DMS79 (cell line): ENCODE measurements around the gene CTNNA1.
A peak's percentile ranks its signal among the peaks of the same experiment; 100 is the strongest.
"Not testable (repeated sequence)": the region's sequence is repeated elsewhere in the genome, so short reads cannot be mapped to it uniquely, and the experiment has no call there.

ENCODE experiments used
- DNase-seq: peaks from one replicate; lab custom pipeline; 2025; lab: John Stamatoyannopoulos, UW

Gene CTNNA1

DNA sequence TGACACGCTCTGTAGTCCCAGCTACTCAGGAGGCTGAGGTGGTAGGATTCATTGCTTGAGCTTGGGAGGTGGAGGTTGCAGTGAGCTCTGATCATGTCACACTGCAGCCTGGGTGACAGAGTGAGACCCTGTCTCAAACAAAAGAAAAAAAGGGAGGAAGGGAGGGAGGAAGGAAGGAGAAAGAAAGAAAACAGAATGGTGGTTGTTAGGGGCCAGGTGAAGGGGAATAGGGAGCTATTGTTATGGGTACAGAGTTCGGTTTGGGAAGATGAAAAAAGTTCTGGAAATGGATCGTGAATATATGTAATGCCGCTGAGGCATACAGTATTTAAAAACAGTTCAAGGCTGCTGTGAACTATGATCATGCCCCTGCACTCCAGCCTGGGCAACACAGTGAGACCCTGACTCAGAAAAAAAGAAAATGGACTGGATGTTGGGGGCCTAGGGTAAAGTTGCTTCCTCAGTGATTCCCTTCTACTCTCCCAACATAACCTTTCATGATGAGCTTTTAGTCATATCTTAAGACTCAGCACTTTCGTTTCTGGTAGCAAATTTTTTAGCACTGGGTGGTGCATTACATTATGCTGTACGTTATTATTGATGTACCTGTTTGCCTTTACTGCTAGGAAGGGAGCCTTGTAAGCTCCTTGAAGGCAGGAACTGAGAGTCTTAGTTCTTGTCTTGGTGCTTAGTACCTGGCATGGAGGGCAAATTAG lies 4.0 kb downstream of the CTNNA1 start:
- DNase-seq: no peak

DNA sequence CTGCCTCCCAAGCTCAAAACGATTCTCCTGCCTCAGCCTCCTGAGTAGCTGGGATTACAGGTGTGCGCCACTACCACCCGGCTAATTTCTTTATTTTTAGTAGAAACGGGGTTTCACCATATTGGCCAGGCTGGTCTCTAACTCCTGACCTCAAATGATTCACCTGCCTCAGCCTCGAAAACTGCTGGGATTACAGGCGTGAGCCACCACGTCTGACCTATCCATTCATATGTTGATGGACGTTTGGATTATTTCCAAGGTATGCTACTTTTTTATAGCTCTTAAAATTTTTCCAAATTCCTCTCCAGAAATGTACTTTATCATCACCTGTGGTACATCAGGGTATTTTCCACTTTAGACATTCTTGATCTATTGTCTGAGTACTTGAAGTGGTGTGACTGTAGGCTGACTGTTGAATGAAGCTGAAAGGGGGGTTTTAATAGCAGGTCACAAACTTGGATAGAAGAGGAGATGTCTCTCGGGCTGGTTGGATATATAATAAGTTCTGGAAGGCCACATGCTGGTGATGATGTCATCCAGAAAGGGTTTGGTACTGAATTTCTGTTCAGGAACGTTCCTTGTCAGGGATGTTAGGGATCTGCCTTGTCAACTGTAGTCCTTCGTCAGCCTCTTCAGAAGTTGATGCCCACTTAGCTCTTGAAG lies 7.4 kb downstream of the CTNNA1 start:
- DNase-seq: peak; percentile 11

DNA sequence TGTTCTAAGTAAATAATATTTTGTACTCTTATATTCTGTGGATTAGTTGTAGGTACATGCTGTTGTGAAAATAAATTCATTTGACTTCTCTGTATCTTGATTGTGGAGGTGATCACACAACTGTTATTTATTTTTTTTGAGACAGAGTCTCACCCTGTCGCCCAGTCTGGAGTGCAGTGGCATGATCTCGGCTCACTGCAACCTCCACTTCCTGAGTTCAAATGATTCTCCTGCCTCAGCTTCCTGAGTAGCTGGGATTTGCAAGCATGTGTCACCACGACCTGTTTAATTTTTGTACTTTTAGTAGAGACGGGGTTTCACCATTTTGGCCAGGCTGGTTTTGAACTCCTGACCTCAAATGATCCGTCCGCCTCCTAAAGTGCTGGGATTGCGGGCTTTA lies 7.9 kb downstream of the CTNNA1 start:
- not testable (repeated sequence) for DNase-seq

DNA sequence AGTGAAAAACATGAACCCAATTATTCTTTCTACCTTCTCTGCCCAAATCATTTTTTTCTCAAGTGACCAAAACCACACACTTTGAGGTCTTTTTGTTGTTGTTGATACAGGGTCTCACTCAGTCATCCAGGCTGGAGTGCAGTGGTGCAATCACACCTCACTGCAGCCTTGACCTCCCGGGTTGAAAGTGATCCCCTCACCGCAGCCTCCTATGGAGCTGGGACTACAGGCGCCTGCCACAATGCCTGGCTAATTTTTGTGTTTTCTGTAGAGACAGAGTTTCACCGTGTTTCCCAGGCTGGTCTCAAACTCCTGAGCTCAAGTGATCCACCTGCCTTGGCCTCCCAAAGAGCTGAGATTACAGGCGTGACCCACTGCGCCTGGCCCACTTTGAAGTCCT lies 8.4 kb downstream of the CTNNA1 start:
- DNase-seq: not testable (repeated sequence)

DNA sequence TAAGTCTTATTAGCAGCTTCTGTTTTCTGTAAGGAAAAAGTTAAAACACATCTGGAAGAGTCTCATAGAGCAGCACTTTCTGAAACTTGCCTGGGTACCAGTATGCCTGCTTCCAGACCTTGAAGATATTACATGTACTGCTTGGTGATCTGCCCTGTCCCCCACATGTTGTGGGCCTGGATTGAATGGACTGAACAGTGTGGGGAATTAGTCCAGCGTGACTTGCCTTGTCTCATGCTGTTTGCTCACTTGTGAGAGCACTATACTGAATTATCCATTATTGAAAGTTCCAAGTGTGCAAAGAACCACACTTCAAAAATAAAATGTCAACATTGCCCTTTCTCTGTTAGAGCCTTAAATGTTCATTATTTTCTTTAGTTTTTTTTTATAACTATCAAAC lies 8.9 kb downstream of the CTNNA1 start:
- DNase-seq: no peak

DNA sequence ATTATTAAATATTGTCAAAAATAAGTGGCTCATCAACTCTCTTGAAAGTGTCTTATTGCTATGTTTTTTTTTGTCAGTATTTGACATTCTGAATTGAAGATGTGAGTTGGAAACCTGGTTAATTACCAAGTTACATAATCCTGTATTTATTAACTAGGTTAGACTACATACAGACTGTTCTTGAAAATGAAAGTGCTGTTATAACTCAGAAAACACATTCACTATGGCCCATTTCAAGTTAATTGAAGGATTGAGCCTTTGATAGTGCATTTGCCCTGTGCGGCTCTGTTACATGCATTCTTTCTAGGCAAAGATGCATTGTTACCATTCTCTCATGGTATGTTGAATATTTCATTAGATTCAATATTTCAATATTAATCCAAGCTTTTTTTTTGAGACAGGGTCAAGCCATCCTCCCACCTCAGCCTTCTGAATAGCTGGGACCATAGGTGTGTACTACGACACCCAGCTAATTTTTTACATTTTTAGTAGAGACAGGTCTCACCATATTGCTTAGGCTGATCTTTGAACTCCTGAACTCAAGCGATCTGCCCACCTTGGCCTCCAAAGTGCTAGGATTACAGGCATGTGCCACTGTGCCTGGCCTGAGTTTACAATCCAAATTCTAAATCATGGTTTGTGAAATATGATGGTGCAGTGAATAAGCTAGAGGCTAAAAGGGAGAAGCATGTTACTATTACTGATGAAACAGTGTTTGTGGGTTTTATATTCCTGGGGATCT lies 10.0 kb downstream of the CTNNA1 start:
- no peak for DNase-seq

DNA sequence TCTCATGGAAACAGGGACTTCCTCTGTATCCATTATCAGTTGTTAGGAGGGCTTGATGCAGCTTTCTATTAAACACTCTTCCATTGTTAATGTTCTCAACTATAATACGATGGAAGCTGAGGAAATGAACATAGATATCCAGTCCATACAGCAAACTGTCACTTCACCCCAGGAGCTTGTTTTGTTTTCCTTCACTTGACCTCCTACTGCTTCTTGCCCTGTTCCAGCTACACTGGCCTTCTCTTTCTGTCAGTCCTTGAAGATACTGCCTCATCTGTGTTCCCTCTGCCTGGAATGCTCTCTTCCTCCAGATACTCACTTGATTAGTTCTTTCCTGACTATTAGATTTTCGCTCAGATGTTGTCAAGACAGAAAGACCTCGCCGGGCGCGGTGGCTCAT lies 17.1 kb downstream of the CTNNA1 start:
- no peak for DNase-seq

DNA sequence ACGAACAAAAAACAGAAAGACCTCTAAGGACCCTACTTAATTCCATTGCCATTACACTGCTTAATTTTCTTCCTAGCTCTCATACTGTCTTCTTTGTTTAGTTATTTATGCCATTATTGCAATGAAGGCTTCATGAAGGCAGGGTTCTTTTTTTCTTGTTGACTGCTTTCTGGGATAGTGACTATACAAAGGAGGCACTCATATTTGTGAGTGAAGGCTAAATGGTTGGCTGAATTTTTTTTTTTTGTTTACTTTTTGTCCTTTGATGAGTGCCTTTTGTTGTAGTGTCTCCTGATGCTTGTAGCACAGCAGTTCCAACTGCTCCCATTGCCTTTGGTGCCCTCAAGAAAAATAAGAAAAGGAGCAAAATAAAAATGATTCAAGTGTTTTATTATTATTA lies 17.8 kb downstream of the CTNNA1 start:
- DNase-seq: no peak

DNA sequence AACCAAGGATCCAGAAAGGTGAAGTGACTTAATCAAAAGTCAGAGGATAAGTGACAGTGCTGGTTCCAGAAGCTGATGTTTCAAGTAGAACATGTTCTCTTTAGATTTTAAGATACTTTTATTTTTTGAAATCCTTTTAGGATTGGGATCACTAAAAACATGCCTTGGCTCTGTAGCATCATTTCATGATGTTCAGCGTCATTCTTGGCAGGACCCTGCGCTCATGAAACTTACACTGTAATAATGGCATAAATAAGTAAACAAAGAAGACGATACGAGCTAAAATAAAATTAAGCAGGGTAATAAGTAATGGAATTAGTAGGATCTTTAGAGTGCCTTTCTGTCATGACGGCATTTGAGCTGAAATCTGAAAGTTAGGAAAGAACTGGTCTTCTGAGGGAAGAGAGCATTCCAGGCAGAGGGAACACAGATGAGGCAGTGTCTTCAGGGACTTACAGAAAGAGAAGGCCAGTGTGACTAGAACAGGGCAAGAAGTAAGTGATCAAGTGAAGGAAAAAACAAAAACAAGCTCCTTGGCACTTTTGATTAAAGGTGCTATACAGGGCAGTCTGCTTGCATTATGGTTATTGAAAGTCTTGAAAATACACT lies 19.9 kb downstream of the CTNNA1 start:
- DNase-seq: no peak

DNA sequence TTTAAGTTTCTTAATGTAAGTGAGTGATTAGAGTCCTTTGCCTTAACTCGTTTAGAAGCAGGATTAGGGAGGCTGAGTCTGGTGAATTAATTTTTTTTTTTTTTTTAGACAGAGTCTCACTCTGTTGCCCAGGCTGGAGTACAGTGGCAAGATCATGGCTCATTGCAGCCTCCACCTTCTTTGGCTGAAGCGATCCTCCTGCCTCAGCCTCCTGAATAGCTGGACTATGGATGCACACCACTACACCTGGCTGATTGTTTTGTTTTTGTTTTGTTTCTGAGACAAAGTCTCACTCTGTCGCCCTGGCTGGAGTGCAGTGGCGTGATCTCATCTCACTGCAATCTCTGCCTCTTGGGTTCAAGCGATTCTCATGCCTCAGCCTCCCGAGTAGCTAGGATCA lies 20.4 kb downstream of the CTNNA1 start:
- DNase-seq: not testable (repeated sequence)

DNA sequence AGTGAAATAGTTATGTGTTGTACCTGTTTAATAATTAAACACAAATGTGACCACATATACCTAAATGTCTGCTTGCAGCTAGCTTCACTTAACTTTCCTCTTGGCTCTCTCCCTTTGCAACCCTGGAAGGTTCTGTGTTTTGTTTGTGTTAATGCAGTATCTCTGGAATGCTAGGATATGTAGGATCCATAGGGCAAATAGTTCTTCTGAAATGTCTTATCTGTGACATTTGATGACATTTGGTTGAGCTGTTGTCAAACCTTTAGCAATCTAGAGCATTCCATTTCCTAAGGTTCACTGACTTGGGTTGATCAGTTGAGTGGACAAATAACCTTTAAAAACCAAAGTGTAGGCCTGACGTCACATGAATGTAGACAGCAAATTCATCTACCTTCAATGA lies 21.8 kb downstream of the CTNNA1 start:
- DNase-seq: no peak

DNA sequence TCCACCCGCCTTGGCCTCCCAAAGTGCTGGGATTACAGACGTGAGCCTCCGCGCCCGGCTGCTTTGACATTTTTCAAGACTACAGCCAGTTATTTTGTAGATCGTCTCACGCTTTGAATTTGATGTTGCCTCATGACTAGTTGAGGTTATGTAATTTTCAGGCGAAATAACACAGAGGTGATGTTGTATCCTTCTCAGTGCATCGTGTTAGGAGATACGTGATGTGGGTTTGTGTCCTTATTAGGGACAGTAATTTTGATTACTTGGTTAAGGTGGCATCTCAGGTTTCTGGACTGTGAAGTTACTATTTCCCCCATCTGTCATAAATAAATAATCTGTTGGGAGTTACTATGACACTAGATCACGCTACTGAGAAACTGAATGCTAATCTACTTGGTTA lies 25.0 kb downstream of the CTNNA1 start:
- no peak for DNase-seq

DNA sequence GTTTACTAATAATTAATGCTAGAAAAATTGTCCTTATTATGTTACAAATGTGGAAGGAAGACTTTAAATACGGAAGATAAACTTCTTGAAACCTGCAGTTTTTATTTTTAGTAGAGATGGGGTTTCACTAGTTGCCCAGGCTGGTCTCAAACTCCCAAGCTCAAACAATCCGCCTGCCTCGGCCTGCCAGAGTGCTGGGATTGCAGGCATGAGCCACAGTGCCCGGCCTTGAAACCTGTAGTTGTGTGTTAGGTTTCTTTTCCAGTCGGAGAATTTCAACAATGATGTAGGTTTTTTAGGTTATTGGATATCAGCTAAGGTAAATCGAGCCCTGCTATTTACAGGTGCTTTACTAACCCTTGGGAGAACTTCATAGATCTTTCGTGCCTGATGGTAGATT lies 30.8 kb downstream of the CTNNA1 start:
- DNase-seq: no peak

DNA sequence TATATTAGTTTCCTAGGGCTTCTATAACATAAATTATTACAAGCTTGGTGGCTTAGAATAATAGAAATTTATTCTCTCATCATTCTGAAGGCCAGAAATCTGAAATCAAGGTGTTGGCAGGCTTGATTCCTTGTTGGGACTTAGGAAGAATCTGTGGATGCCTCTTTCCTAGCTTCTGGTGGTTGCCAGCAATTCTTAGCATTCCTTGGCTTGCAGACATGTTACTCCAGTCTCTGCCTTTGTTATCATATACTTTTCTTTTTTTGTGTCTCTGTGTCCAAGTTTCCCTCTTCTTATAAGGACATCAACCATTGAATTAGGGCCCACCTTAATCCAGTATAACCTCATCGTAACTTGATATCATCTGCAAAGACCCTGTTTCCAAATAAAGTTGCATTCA lies 31.4 kb downstream of the CTNNA1 start:
- DNase-seq: no peak

DNA sequence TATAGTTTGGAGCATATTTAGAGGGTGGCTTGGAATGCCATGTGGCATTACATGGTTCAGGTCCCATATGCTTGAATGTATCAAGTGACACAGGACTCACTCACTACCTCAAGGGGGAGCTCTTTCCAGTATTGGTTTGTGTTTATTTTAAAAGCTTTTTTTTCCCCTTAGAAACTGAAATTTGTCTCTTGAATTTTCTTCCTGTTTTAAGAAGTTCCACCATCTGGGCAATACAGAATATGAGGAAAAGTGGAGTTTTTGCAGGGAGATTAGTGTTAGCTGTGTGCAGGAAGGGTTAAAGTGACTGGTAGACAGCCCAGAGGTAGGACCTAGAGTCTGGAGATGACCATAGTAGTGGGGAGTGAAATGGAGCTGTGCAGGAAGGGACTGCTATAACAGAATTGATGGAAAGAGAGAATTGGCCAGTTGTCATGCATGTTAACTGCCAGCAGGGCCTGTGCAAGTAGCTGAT lies 36.6 kb downstream of the CTNNA1 start:
- DNase-seq: no peak

DNA sequence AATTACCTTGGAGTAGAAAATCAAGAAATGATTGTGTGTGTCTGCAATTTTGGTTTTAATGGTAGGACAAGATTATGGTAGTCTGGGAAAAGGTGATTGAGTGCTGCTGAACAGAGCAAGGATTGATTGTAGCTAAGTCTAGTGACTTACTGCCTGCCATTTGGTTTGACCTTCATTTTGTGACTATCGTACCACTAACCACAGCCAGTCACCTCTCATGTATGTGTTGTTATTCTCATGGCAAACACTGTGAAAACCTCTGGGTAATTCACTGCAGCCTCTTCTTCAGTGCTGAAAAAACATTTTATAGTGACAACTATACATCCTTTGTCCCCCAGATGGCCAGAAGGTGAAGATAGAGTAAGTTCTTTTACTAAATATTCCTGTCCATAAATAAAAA lies 37.5 kb downstream of the CTNNA1 start:
- no peak for DNase-seq

DNA sequence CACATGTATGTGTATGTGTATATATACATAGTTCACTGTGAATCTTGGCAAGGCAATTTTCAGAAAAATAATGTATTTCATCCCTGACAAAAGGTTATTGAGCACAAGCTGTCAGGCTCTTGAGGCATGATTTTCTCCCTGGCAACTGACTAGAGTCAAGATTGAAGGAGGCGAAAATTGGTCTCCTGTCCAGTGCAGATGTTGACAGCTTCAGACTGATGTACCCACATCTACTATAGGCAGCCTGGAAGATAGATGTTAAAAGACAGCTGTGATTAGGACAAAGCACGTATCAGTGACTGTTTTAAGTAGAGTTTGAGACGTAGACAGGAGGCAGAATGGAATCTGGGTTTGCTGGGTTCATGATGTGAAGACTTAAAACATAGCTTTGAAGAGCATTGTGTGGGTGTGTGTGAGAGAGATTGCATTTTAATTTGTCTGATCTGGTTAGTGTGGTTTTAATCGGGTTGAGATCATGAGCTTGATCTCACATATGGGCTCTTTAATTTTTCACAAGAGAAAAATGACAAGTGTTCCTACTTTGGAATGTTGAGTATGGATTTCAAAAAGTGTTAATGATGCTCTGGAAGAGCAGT lies 39.1 kb downstream of the CTNNA1 start:
- DNase-seq: no peak

DNA sequence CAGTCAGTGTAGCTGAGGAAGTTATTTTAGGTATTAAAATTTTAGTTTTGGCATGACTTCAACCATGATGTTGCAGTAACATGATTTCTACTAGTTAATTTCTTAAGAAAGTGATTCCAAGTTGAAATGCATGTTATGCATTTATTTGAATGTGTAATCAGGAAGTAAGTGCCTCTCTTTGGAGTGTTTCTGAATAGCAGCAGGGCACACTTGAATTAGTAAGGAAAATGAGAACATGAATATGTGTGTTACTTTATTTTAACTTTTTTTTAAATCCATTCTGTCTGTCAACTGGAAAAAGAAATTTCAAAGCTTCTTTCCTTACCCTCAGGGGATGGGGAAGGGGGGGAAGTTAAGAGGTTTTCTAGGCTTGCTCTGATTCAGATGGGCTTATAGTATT lies 40.4 kb downstream of the CTNNA1 start:
- no peak for DNase-seq

DNA sequence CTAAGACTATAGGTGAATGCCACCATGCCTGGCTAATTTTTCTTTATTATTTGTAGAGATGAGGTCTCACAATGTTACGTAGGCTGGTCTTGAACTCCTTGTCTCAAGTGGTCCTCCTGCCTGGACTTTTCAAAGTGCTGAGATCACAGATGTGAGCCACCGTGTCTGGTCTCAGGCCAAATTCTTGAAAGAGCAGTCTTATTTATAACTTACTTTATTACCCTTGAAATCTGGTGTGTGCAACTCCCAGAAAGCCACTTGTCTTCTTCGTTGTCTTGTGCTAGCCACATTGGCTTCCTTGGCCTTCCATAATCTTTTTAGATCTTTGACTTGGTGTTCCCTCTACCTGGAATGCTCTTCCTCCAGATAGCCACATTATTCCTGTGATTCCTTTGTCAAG lies 50.1 kb downstream of the CTNNA1 start:
- peak; percentile 2 for DNase-seq

DNA sequence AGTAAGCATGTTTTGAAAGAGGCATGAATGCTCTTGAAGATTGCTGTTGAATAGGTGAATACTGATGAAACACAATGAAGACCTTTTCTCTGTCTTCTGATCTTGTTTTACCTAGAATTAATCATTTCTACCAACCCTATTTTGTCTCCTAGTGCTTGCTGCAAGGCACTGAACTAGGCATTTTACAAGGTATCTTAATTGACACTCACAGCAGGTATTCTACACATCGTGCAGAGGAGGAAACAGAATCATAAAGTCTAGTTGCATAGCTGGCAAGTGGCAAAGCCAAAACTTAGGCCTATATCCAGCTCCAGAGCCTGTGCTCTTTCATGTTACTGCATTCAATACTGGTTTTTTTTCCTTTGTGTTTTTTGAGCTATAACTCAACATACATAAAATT lies 50.7 kb downstream of the CTNNA1 start:
- no peak for DNase-seq

DNA sequence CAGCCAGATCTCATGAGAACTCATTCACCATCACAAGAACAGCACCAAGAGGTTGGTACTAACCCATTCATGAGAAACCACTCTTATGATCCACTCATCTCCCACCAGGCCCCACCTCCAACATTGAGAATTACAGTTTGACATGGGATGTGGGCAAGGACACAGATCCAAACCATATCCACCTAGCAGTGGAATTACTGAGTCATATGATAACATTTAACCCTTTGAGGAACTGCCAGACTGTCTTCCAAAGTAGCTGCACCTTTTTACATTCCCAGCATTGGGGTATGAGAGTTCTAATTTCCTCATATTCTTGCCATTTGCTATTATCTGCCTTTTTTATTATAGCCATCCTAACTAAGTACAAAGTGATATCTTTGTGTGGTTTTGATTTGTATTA lies 51.9 kb downstream of the CTNNA1 start:
- DNase-seq: no peak

DNA sequence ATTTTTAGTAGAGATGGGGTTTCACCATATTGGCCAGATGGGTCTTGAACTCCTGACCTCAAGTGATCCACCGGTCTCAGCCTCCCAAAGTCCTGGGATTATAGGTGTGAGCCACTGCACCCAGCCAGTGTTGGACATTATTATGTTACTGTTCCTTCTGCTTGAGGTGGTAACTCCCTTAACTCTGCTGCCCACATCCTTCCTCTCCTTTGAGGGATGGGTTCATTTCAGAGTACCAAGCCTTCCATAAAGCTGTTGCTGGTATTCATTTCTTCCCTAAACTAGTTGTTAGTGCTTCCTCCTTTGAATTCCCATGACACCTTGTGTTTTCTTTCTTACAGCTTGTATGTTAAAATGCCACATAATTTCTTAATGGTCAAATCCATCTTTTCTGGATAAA lies 54.0 kb downstream of the CTNNA1 start:
- DNase-seq: no peak
